ENCODE results near the gene WDR76. TPM values are rescaled to one million over a fixed set of nuclear protein-coding genes. Genes with fewer than 3 reads are reported as not detected.

WDR76 gene
- total RNA-seq, 1 donor from 2014 or later, result 4.5 TPM

DNA sequence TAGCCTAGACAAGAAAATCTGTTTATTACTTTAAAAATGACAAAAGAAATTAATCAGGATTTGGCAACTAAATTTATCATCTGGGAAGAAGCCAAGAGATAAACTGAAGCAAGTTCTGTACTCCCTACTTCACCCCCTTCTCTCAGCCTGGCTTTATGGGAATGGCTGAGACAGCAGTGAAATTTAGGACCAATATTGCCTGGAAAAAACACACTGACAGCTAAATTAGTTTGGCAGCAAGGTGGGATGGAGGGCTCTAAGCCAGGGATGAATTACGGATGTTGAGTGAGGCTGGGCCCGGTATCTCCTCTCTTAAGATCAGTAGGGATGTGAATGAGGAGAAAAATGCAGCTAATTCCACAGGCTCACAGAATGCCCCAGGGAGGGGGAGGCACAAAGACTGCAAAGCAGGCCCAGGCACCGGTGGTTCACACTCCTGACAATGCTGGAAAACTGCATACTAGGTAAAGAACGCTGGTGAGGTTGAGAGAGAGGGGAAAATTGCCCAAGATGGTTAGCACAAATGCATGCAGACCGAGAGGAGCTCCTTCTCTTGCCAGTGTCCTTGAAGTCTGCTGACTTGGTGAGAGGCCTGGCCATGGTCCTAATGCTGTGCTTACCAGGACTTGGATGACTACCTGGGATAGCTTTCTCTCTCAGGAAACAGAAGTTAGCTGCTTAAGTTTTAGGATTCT, 89.0 kb downstream of the WDR76 start:
- DNase-seq (ENCODE audit: low read depth), result no peak
- H3K4me3 ChIP-seq (ENCODE audit: low read depth, low read length), result no peak overlapping the region
- TF ChIP-seq, protein P1, sequence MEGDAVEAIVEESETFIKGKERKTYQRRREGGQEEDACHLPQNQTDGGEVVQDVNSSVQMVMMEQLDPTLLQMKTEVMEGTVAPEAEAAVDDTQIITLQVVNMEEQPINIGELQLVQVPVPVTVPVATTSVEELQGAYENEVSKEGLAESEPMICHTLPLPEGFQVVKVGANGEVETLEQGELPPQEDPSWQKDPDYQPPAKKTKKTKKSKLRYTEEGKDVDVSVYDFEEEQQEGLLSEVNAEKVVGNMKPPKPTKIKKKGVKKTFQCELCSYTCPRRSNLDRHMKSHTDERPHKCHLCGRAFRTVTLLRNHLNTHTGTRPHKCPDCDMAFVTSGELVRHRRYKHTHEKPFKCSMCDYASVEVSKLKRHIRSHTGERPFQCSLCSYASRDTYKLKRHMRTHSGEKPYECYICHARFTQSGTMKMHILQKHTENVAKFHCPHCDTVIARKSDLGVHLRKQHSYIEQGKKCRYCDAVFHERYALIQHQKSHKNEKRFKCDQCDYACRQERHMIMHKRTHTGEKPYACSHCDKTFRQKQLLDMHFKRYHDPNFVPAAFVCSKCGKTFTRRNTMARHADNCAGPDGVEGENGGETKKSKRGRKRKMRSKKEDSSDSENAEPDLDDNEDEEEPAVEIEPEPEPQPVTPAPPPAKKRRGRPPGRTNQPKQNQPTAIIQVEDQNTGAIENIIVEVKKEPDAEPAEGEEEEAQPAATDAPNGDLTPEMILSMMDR (IDR thresholded peaks at IDR 0.05; ENCODE audit: insufficient read depth, low read length, poor library complexity, severe bottlenecking), result no peak
- no peaks in the 10 kb centered on the region for H3K27me3 ChIP-seq (ENCODE audit: control insufficient read depth, insufficient read depth, low read length)
- H3K36me3 ChIP-seq (ENCODE audit: control insufficient read depth, insufficient read depth, low read length), result no peaks in the 10 kb centered on the region

DNA sequence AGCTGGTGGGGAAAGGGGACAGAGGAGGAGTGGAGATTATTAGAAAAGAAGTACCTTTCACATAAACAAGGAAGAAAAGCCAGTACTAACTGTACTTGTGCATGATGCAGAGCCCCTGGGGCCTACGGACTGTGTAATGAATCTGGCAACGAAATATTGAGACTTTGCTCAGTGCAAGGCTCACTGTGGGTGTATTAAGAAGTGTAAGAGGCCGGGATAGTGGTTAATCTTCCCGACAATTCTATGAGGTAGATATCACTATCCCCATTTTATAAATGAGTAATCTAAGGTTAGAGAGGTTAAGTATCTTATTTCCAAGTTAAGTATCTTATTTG, 89.5 kb downstream of the WDR76 start:
- TF ChIP-seq, protein P1 (IDR thresholded peaks at IDR 0.05; ENCODE audit: insufficient read depth, low read length, poor library complexity, severe bottlenecking), result no peak
- Histone ChIP-seq H3K4me3 (ENCODE audit: low read depth, low read length) (no peak overlapping the region), H3K27me3 (ENCODE audit: control insufficient read depth, insufficient read depth, low read length) (no peaks in the 10 kb centered on the region), H3K36me3 (ENCODE audit: control insufficient read depth, insufficient read depth, low read length) (no peaks in the 10 kb centered on the region)
- DNase-seq (ENCODE audit: low read depth), result no peak

Other genes starting within 250 kb of the WDR76 start
- gene PPIP5K1, start 236.8 kb upstream of the WDR76 start, total RNA-seq, result 20.8 and 26.2 TPM in 2 replicates
- 3.7 and 5.1 TPM in 2 replicates for gene CKMT1B, start 233.0 kb upstream of the WDR76 start, total RNA-seq
- gene STRC, start 208.2 kb upstream of the WDR76 start, total RNA-seq, result under 0.01 and 0.21 TPM in 2 replicates
- gene CATSPER2, start 178.2 kb upstream of the WDR76 start, total RNA-seq, result 1.8 and 5.0 TPM in 2 replicates
- 6.5 and 8.8 TPM in 2 replicates for gene CKMT1A, start 133.1 kb upstream of the WDR76 start, total RNA-seq
- 218 and 244 TPM in 2 replicates for gene PDIA3, start 80.6 kb upstream of the WDR76 start, total RNA-seq
- 1.3 and 3.5 TPM in 2 replicates for gene ELL3, start 50.0 kb upstream of the WDR76 start, total RNA-seq
- 582 and 942 TPM in 2 replicates for gene SERF2, start 34.7 kb upstream of the WDR76 start, total RNA-seq
- gene SERINC4, start 26.8 kb upstream of the WDR76 start, total RNA-seq, result 0.46 TPM in 1 of 2 replicates, not detected in the other
- gene HYPK, start 26.4 kb upstream of the WDR76 start, total RNA-seq, result 5.6 and 8.1 TPM in 2 replicates
- 25.5 and 28.6 TPM in 2 replicates for gene MFAP1, start 2.3 kb upstream of the WDR76 start, total RNA-seq

Data from kidney epithelial cell (primary cell).